ENCODE measurements around the gene GCGR.

DNA sequence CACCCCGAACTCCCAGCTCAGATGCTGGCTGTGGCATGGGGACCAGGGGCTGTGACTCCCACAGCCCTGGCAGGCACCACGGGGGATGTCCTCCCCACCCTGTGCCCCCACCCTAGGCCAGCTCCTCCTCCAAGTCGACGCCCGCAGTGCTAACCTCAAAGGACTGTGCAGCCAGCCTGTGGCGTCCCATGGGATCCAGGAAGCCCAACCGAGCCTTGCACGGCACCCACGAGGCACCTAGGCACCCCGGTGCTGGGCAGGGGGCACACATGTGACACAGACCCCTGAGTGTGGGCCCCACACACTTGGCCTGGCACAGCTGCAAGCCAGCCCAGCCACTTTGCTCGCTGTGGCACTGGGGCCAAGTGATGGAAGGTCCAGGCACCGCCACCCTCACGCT is 3.9 kb downstream of the GCGR start:
- TF ChIP-seq, protein P1, sequence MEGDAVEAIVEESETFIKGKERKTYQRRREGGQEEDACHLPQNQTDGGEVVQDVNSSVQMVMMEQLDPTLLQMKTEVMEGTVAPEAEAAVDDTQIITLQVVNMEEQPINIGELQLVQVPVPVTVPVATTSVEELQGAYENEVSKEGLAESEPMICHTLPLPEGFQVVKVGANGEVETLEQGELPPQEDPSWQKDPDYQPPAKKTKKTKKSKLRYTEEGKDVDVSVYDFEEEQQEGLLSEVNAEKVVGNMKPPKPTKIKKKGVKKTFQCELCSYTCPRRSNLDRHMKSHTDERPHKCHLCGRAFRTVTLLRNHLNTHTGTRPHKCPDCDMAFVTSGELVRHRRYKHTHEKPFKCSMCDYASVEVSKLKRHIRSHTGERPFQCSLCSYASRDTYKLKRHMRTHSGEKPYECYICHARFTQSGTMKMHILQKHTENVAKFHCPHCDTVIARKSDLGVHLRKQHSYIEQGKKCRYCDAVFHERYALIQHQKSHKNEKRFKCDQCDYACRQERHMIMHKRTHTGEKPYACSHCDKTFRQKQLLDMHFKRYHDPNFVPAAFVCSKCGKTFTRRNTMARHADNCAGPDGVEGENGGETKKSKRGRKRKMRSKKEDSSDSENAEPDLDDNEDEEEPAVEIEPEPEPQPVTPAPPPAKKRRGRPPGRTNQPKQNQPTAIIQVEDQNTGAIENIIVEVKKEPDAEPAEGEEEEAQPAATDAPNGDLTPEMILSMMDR (IDR thresholded peaks at IDR 0.05): no peak
- no peak for TF ChIP-seq EZH2phosphoT487 (IDR thresholded peaks at IDR 0.05)
- no peak for TF ChIP-seq EZH2 (IDR thresholded peaks at IDR 0.05)
